ENCODE data around the gene IDH3A.

IDH3A gene

DNA sequence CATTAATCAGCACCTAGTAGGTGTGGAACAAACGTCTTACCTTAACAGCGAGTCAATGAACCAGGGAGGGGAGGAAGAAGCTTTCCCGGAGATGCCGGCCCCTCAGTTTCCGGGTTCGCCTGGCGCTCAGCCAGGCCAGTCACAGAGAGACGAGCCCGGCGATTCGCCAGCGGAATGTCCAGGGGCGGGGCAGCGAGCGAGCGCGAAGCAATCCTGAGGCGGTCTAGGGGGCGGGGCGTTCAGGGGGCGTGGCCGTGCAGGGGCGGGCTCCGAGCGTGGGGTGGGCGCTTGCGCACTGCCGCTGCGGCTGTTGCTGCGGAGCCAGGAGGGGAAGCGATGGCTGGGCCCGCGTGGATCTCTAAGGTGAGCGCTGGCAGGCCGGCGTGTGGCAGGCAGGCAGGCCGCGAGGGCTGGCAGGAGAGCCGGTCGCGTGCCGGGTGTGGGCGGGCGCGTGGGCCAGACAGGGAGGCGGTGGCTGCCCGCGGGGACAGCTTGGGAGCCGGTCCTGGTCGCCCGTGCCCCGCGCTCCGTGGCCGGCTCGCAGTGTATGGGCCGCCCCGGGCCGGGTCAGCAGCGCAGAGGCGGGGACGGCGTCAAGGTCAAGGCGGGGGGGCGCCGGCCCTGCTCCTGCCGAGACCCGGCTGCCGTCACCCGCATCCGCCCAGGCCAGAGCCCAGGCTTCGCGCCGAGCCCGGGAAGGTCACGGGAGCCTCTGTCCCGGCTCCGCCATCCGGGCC lies at the start of gene IDH3A:
TSS of gene IDH3A (plus strand) at position 295 of the 737 bp plus-strand sequence. CDS start at position 337, 42 bp downstream.
- no peak for TF ChIP-seq EZH2phosphoT487 (IDR thresholded peaks at IDR 0.05; ENCODE audit: borderline replicate concordance)
- TF ChIP-seq, protein P1, sequence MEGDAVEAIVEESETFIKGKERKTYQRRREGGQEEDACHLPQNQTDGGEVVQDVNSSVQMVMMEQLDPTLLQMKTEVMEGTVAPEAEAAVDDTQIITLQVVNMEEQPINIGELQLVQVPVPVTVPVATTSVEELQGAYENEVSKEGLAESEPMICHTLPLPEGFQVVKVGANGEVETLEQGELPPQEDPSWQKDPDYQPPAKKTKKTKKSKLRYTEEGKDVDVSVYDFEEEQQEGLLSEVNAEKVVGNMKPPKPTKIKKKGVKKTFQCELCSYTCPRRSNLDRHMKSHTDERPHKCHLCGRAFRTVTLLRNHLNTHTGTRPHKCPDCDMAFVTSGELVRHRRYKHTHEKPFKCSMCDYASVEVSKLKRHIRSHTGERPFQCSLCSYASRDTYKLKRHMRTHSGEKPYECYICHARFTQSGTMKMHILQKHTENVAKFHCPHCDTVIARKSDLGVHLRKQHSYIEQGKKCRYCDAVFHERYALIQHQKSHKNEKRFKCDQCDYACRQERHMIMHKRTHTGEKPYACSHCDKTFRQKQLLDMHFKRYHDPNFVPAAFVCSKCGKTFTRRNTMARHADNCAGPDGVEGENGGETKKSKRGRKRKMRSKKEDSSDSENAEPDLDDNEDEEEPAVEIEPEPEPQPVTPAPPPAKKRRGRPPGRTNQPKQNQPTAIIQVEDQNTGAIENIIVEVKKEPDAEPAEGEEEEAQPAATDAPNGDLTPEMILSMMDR (conservative IDR thresholded peaks at IDR 0.05; ENCODE audit: low read length): no peak
- Histone ChIP-seq H3K4me1 (ENCODE audit: insufficient read depth, low read length, poor library complexity, severe bottlenecking) (peaks cover 33% of the 10 kb centered on the region), H3F3A (ENCODE audit: low read depth) (no peaks in the 10 kb centered on the region)

DNA sequence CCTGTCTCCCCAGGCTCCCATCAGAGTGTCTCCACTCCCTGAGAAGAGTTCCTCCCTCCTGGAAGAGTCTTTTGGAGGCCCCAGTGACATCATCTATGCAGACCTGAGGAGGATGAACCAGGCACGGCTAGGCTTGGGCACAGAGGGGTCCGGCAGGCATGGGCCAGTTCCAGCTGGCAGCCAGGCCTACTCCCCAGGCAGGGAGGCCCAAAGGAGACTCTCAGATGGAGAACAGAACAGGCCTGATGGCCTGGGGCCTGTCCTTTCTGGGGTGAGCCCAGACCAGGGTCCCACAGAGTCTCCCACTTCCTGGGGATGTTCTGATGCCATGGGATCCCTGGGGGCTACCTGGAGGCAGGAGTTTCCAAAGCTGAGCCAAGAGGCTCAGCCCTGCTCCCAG lies 48.3 kb upstream of the IDH3A start:
- Histone ChIP-seq H4K20me1 (ENCODE audit: insufficient read depth, low read length, poor library complexity, severe bottlenecking) (no peaks in the 10 kb centered on the region), H3K4me3 (ENCODE audit: low read length, poor library complexity, severe bottlenecking) (no peak overlapping the region), H3K9ac (ENCODE audit: low read depth, low read length, poor library complexity, severe bottlenecking) (no peak overlapping the region), H3K36me3 (ENCODE audit: insufficient read depth, low read length) (no peaks in the 10 kb centered on the region), H3K27me3 (ENCODE audit: insufficient read depth, low read length, poor library complexity, severe bottlenecking) (no peaks in the 10 kb centered on the region), H3K4me1 (ENCODE audit: insufficient read depth, low read length, poor library complexity, severe bottlenecking) (peaks cover 32% of the 10 kb centered on the region), H2AFZ (ENCODE audit: low read length) (no peak overlapping the region), H3F3A (ENCODE audit: low read depth) (no peaks in the 10 kb centered on the region), H3K9me3 (ENCODE audit: insufficient read depth, low read depth, low read length) (no peaks in the 10 kb centered on the region), H3K9me2 (replicated peaks; ENCODE audit: low read depth, low read length) (no peaks in the 10 kb centered on the region), H3K4me2 (ENCODE audit: low read depth, low read length, poor library complexity, severe bottlenecking) (no peak overlapping the region), H3K79me2 (ENCODE audit: insufficient read depth, low read length) (no peaks in the 10 kb centered on the region)
- TF ChIP-seq EZH2phosphoT487 (IDR thresholded peaks at IDR 0.05; ENCODE audit: borderline replicate concordance): no peak
- TF ChIP-seq, protein P1 (conservative IDR thresholded peaks at IDR 0.05; ENCODE audit: low read length): no peak

More for the DNA sequence above, at the start of gene IDH3A:
- H3K9ac ChIP-seq (ENCODE audit: low read depth, low read length, poor library complexity, severe bottlenecking): peak within 1 kb of the TSS; percentile 82
- no peaks in the 10 kb centered on the region for H3K27me3 ChIP-seq (ENCODE audit: insufficient read depth, low read length, poor library complexity, severe bottlenecking)
- peak within 1 kb of the TSS; percentile 77 for H3K4me3 ChIP-seq (ENCODE audit: low read length, poor library complexity, severe bottlenecking)
- peaks cover 25% of the 10 kb centered on the region for H4K20me1 ChIP-seq (ENCODE audit: insufficient read depth, low read length, poor library complexity, severe bottlenecking)
- H3K36me3 ChIP-seq (ENCODE audit: insufficient read depth, low read length): no peaks in the 10 kb centered on the region
- no peaks in the 10 kb centered on the region for H3K9me3 ChIP-seq (ENCODE audit: insufficient read depth, low read depth, low read length)
- peak within 1 kb of the TSS; percentile 86 for H3K4me2 ChIP-seq (ENCODE audit: low read depth, low read length, poor library complexity, severe bottlenecking)
- peaks cover 49% of the 10 kb centered on the region for H3K79me2 ChIP-seq (ENCODE audit: insufficient read depth, low read length)
- H3K9me2 ChIP-seq (replicated peaks; ENCODE audit: low read depth, low read length): no peaks in the 10 kb centered on the region
- peak within 1 kb of the TSS; percentile 66 for H2AFZ ChIP-seq (ENCODE audit: low read length)

DNA sequence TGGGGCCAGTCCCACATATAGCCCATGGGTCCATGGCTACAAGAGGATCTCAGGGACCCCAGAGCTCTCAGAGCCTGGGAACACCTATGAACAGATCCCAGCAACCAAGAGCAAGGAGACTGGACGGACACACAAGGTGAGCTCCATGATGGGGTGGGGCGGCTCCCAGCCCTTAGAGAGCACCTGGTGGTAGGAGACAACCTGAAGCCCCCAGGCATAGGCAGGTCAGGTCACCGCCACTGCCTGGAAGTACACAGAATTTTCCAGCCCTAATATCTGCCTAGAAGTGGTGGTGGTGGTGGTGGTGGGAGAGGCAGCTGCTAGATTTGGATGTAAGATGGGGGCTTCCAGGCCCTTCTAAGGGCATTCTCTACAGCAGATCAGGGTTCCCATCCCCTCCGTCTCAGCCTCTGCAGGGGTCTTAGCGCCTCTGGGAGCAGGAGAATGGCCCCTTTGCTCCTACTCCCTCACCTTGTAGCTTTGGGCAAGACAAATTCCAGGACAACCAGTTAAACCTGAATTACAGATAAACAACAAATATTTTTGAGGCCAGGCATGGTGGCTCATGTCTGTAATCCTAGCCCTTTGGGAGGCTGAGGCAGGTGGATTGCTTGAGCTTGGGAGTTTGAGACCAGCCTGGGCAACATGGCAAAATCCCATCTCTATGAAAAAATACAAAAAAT lies 47.6 kb upstream of the IDH3A start:
- no peak for TF ChIP-seq EZH2phosphoT487 (IDR thresholded peaks at IDR 0.05; ENCODE audit: borderline replicate concordance)
- TF ChIP-seq, protein P1 (conservative IDR thresholded peaks at IDR 0.05; ENCODE audit: low read length): no peak
- H3F3A ChIP-seq (ENCODE audit: low read depth): no peaks in the 10 kb centered on the region
- peaks cover 37% of the 10 kb centered on the region for H3K4me1 ChIP-seq (ENCODE audit: insufficient read depth, low read length, poor library complexity, severe bottlenecking)
- no peaks in the 10 kb centered on the region for H3K9me3 ChIP-seq (ENCODE audit: insufficient read depth, low read depth, low read length)
- H3K4me3 ChIP-seq (ENCODE audit: low read length, poor library complexity, severe bottlenecking): no peak overlapping the region
- no peak overlapping the region for H3K4me2 ChIP-seq (ENCODE audit: low read depth, low read length, poor library complexity, severe bottlenecking)
- H3K79me2 ChIP-seq (ENCODE audit: insufficient read depth, low read length): no peaks in the 10 kb centered on the region
- H2AFZ ChIP-seq (ENCODE audit: low read length): no peak overlapping the region
- H3K27me3 ChIP-seq (ENCODE audit: insufficient read depth, low read length, poor library complexity, severe bottlenecking): no peaks in the 10 kb centered on the region
- no peaks in the 10 kb centered on the region for H3K36me3 ChIP-seq (ENCODE audit: insufficient read depth, low read length)
- no peaks in the 10 kb centered on the region for H4K20me1 ChIP-seq (ENCODE audit: insufficient read depth, low read length, poor library complexity, severe bottlenecking)
- no peaks in the 10 kb centered on the region for H3K9me2 ChIP-seq (replicated peaks; ENCODE audit: low read depth, low read length)
- no peak overlapping the region for H3K9ac ChIP-seq (ENCODE audit: low read depth, low read length, poor library complexity, severe bottlenecking)

Data from Loucy (cell line).